Colonic mucosa (tissue), 4 donors: ENCODE data around the gene SLC30A2. TPM values are rescaled to one million over a fixed set of nuclear protein-coding genes. Genes with fewer than 3 reads are reported as not detected.

ENCODE experiments used
- DNase-seq: peaks from one replicate; pipeline ENCODE4 v3.0.0-alpha.2; 2020
- H3K27ac ChIP-seq: fragments of 200-600 bp; one replicate; pipeline ENCODE4 v1.8.0; 2021
- H3K27me3 ChIP-seq: fragments of 200-600 bp; one replicate; pipeline ENCODE4 v1.8.0; 2021
- H3K36me3 ChIP-seq: fragments of 200-600 bp; one replicate; pipeline ENCODE4 v1.8.0; 2021
- H3K4me1 ChIP-seq: fragments of 200-600 bp; one replicate; pipeline ENCODE4 v1.8.0; 2021; ENCODE audit warnings: mild to moderate bottlenecking
- H3K4me3 ChIP-seq: fragments of 200-600 bp; one replicate; pipeline ENCODE4 v1.8.0; 2021
- H3K9ac ChIP-seq, 2 donors: one replicate each; pipeline ENCODE4 v1.7.0; 2013; ENCODE audit warnings: control low read depth in 2 of 2, low read depth in 2 of 2, low read length in 2 of 2
- H3K9me3 ChIP-seq: fragments of 200-600 bp; one replicate; pipeline ENCODE4 v1.8.0; 2021
- CTCF ChIP-seq: fragments of 200-600 bp; IDR thresholded peaks from one replicate; pipeline ENCODE4 v1.8.0; 2022; ENCODE audit warnings: antibody characterized with exemption, mild to moderate bottlenecking
- intact Hi-C: fragments of 100-400 bp; cut with DNase I; formaldehyde crosslinking; loops from one replicate; pipeline ENCODE4 v1.14.1; 2022
- total RNA-seq, 2 donors: library from RNA; stranded (reverse); fragmentation: NEBNext Ultra II Directional in 1 of 2; extraction: Animal tissue kit (Norgen Biotek cat#: 25700) in 1 of 2; gene quantifications; one replicate each; pipeline ENCODE4 v1.2.1, GENCODE V29; 2021
- donor health status: healthy.
- donor health status: DM: no; HTN: no; CAD: no.
- donor health status: DM: no; HTN: no; CAD: no.

The SLC30A2 gene
- total RNA-seq, 2 donors from 2014 or later: 0.27 to 0.42 TPM

GRCh38 chr1:25993197-25993951, 52.5 kb downstream of the SLC30A2 start:
- DNase-seq: no peak
- H3K4me1 ChIP-seq: peaks cover 7% of the 10 kb centered on the region
- TF ChIP-seq CTCF: no peak
- H3K9ac ChIP-seq: no peak overlapping the region
- no peaks in the 10 kb centered on the region for H3K36me3 ChIP-seq
- no peak overlapping the region for H3K27ac ChIP-seq
- H3K27me3 ChIP-seq: no peaks in the 10 kb centered on the region
- H3K9me3 ChIP-seq: no peaks in the 10 kb centered on the region
- no peak overlapping the region for H3K4me3 ChIP-seq
- intact Hi-C loops: no loop called here

DNA sequence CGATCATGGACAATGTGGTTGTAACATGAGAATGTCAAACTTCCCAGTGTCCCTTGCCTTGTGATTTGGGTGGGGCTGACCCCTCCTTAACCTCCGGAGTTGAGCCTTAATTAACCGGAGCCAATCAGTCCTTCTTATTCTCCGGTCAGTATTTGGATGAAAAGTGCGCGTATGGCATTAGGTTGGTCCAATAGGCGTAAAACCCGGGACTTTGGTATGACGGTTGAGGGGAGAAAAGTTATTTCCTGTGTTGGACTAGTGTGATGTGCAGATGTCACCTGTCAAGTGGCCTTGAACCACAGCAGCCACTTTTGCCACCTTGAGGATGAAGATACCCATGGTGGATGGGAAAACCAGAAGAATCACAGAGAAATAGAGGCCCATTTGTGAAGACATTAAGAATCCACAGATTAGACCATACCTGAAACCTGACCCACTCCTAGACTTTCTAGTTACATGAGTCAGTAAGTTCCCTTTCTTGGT, 53.2 kb downstream of the SLC30A2 start:
- H3K4me1 ChIP-seq: peaks cover 7% of the 10 kb centered on the region
- intact Hi-C loops: no loop called here
- H3K4me3 ChIP-seq: no peak overlapping the region
- no peaks in the 10 kb centered on the region for H3K9me3 ChIP-seq
- DNase-seq: no peak
- H3K27ac ChIP-seq: no peak overlapping the region
- H3K27me3 ChIP-seq: no peaks in the 10 kb centered on the region
- H3K36me3 ChIP-seq: no peaks in the 10 kb centered on the region
- H3K9ac ChIP-seq: no peak overlapping the region
- TF ChIP-seq CTCF: no peak

GRCh38 chr1:25991937-25992688, 53.8 kb downstream of the SLC30A2 start:
- no peak for DNase-seq
- no peak overlapping the region for H3K9ac ChIP-seq
- H3K4me3 ChIP-seq: no peak overlapping the region
- no peaks in the 10 kb centered on the region for H3K36me3 ChIP-seq
- H3K27me3 ChIP-seq: no peaks in the 10 kb centered on the region
- H3K4me1 ChIP-seq: peaks cover 7% of the 10 kb centered on the region
- no peaks in the 10 kb centered on the region for H3K9me3 ChIP-seq
- TF ChIP-seq CTCF: no peak
- intact Hi-C loops: no loop called here
- H3K27ac ChIP-seq: no peak overlapping the region

DNA sequence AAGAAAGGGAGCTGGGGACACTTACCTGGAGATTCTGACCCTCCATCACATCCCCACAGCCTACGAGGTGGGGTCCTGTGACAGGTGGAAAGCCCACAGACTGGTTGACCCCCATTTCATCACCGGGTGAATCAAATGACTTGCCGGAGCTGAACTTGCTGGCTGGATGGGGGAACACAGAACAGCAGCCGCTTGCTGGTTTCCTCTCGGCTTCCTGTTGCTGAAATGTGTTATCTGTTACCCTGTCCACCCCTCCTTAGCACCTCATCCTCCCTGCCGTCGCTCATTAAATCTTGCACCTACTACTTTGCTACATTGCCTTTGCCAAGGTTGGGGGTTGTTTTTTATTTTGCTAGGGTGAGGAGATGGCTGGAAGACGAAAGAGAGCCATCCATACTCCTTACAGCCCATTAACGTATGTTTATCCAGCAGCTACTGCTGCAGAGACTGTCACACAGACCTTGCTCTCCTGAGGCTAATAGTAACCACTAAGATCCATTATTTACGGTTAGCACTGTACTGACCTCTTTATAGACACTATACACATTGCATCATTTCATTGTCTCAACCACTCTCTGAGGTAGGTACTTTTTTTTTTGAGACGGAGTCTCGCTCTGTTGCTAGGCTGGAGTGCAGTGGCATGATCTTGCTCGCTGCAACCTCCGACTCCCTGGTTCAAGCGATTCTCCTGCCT, 55.1 kb downstream of the SLC30A2 start:
- H3K36me3 ChIP-seq: no peaks in the 10 kb centered on the region
- TF ChIP-seq CTCF: no peak
- H3K4me1 ChIP-seq: no peaks in the 10 kb centered on the region
- DNase-seq: no peak
- no peak overlapping the region for H3K27ac ChIP-seq
- intact Hi-C loops: no loop called here
- no peak overlapping the region for H3K4me3 ChIP-seq
- H3K9ac ChIP-seq: no peak overlapping the region
- no peaks in the 10 kb centered on the region for H3K27me3 ChIP-seq
- H3K9me3 ChIP-seq: no peaks in the 10 kb centered on the region

DNA sequence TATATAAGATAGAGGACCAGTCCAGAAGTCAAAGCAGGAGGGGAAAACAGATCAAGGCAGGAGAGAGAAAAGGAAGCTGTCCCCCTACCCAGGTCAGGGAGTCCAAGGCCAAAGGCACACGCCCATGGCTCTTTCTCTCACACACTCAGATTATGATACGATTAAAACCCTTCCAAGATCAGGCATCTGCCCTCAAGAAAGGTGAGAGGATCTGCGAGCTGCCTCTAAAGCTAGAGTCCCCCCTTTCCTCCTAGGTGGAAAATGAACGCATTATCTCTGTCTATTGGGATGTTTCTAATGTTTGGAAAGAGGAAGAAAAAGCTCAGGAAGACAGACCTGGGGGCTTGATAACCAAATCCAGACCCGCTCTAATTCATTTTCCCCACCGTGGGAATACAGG, 55.7 kb downstream of the SLC30A2 start:
- intact Hi-C loops: no loop called here
- Histone ChIP-seq H3K9me3 (no peaks in the 10 kb centered on the region), H3K27me3 (no peaks in the 10 kb centered on the region), H3K9ac (no peak overlapping the region), H3K27ac (no peak overlapping the region), H3K4me1 (no peaks in the 10 kb centered on the region), H3K4me3 (no peak overlapping the region), H3K36me3 (no peaks in the 10 kb centered on the region)
- DNase-seq: no peak
- TF ChIP-seq CTCF: no peak
